ENCODE results near the gene BRINP2. TPM values are rescaled to one million over a fixed set of nuclear protein-coding genes. Genes with fewer than 3 reads are reported as not detected.

The BRINP2 gene
- total RNA-seq, 2 experiments from 2014 or later: not detected

GRCh38 chr1:177256153-177257075, 85.7 kb downstream of the BRINP2 start:
- POLR2A ChIA-PET: no interaction called here
- CTCF ChIA-PET: no interaction called here

- CTCF ChIA-PET: no interaction called here
- POLR2A ChIA-PET: no interaction called here
Measured at GRCh38 chr1:177257128-177257527, 86.4 kb downstream of the BRINP2 start.

DNA sequence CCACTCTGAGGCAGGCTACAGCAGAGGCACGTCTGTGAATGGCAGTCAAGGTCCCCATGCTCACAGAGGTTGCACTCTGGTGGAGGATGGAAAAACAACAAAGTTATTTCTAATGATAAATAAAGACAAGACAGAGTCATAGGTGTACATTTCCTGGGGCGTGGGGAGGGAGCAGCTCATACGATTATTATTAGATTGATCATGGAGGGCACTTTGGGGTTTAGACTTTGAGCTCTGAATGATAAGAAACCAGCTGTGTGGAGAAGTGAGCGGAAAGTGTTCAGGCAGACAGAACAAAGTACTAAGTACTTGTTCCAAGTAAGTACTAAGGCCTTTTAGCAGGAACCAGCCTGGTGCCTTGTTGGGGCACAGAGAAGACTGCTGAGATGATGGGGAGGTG, 86.8 kb downstream of the BRINP2 start:
- ChIA-PET CTCF (no interaction called here), POLR2A (no interaction called here)

GRCh38 chr1:177270863-177271262, 100.1 kb downstream of the BRINP2 start:
- ChIA-PET CTCF (no interaction called here), POLR2A (no interaction called here)

DNA sequence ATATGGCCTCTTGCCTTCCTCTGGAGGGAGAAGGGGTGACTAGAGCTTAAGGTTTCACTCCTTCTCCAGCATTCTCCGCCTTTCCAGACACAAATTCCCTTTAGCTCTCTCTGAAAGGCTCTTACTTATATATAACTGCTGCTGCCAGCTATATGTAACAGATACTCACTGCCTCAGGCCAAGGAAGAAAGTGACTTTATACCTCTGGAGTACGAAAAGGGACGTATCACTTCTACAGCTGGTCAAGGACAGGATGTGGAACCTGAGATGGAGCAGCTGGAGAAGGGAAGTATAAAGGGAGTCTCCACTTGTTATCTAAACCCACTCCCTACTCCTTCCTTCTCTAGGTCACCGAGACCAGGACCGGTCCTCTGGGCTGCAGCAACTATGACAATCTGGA, 102.4 kb downstream of the BRINP2 start:
- ChIA-PET POLR2A (no interaction called here), CTCF (no interaction called here)

DNA sequence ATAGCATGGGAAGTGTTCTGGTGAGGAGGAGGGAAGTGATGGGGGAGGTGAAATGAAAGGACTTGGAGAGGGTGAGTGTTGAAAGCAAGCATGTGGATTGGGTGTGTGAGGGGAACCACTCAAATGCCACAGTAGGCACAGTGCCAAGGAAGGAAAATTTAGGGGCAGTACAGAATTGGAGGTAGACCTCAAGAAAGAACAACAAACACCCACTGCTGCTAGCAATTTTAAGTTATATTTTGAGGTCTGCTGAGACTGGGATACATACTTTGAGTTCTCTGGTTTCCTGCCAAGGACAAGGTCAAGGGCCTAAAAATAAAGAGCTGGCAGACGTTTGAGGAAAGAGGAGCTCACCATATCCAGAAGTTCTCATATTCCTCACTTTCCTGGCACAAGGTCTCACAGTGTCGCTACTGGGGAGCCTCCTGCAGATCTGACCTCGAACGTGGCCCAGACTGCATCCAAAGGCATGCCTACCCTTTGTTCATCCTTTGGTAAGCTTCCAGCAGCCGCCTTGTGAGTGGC, 104.0 kb downstream of the BRINP2 start:
- CTCF ChIA-PET: no interaction called here
- POLR2A ChIA-PET: no interaction called here

DNA sequence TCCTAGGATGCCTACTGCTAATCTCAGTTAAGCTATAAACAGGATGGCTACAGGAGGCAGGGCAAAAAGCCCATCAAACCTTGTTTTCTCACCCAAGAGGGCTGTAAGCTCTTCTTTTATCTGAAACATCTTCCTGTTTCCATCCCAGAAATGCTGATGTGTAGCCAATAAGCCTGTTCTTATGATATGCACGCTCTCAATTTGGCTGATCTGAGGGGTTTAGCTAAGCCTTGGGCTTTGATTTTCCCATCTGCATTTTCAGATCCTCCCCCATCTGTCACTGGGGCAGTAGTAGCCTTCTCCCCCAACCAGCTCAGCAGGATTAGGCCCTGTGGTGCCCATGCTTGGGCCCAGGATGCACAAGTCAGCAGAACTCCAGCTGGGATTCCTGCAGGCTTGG, 105.0 kb downstream of the BRINP2 start:
- ChIA-PET POLR2A (no interaction called here), CTCF (no interaction called here)

GRCh38 chr1:177278626-177279390, 108.0 kb downstream of the BRINP2 start:
- ChIA-PET POLR2A (no interaction called here), CTCF (no interaction called here)

- ChIA-PET POLR2A (no interaction called here), CTCF (no interaction called here)
Measured at GRCh38 chr1:177281901-177282300, 111.1 kb downstream of the BRINP2 start.

- CTCF ChIA-PET: no interaction called here
- POLR2A ChIA-PET: no interaction called here
Measured at GRCh38 chr1:177282976-177283375, 112.2 kb downstream of the BRINP2 start.

GRCh38 chr1:177283380-177283779, 112.6 kb downstream of the BRINP2 start:
- CTCF ChIA-PET: no interaction called here
- POLR2A ChIA-PET: no interaction called here

GRCh38 chr1:177286396-177286795, 115.6 kb downstream of the BRINP2 start:
- ChIA-PET CTCF (no interaction called here), POLR2A (interaction anchor here (0.7 kb wide), 1 partner anchor 209 kb away, joined by 5 read pairs; no protein-coding TSS in a partner anchor)

DNA sequence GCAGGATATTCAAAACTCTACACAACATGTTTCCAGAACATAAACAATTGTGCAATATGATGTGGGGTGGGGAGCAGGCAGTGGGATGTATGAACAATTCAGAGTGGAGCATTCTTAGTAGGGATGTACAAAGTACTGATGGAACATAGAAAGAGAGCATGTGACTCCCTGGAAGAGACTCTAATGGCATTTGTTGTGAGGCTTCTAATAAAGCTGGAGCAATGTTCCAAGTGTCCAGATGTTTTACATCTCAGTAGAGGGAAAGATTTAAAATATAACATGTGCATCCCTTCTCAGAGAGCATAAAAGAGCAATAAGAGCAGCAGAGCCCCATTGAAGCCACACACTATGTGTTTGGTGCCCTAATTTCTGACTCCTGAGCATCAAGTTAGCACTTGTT, 116.5 kb downstream of the BRINP2 start:
- ChIA-PET CTCF (no interaction called here), POLR2A (no interaction called here)

DNA sequence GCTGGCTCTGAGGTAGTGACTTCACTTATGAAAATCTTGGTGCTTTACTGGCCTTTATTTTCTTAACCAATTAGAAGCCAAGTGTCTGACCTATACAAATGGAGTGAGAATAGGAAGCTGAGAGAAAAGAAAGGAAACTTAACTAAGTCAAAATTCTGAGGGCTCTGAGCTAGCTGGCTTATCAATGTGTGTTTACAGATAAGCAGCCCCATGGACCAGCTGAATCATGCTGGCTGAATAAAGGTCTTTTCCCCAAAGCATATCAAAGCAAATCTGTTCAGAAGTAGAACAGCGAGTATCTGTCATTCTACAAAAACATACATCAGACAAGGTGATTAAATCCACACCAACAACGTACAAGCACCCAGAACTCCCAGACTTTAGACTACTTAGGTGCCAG, 117.2 kb downstream of the BRINP2 start:
- ChIA-PET POLR2A (no interaction called here), CTCF (no interaction called here)

GRCh38 chr1:177289532-177289931, 118.8 kb downstream of the BRINP2 start:
- CTCF ChIA-PET: no interaction called here
- POLR2A ChIA-PET: no interaction called here

DNA sequence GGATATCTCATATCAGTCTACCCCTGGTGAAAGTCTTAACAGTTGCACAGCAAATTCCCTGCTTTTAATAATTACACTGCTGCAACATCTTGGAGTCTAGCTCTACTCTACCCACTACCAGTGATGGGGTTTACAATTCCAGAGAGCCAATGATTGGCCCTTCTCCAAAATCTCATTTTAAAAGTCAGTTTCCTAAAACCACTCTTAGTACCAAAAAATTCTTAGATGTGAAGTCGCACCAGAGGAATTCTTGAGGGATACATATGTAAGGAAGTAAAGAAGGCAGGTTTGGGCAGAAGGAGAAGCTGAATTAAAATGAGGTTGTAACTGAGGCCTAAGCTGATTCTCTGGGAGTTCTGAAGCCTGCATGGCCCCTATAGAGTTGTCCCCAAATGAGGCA, 129.7 kb downstream of the BRINP2 start:
- POLR2A ChIA-PET: no interaction called here
- CTCF ChIA-PET: no interaction called here

GRCh38 chr1:177301425-177302124, 130.8 kb downstream of the BRINP2 start:
- CTCF ChIA-PET: no interaction called here
- POLR2A ChIA-PET: no interaction called here

- CTCF ChIA-PET: no interaction called here
Measured at GRCh38 chr1:177302357-177303044, 131.7 kb downstream of the BRINP2 start.

DNA sequence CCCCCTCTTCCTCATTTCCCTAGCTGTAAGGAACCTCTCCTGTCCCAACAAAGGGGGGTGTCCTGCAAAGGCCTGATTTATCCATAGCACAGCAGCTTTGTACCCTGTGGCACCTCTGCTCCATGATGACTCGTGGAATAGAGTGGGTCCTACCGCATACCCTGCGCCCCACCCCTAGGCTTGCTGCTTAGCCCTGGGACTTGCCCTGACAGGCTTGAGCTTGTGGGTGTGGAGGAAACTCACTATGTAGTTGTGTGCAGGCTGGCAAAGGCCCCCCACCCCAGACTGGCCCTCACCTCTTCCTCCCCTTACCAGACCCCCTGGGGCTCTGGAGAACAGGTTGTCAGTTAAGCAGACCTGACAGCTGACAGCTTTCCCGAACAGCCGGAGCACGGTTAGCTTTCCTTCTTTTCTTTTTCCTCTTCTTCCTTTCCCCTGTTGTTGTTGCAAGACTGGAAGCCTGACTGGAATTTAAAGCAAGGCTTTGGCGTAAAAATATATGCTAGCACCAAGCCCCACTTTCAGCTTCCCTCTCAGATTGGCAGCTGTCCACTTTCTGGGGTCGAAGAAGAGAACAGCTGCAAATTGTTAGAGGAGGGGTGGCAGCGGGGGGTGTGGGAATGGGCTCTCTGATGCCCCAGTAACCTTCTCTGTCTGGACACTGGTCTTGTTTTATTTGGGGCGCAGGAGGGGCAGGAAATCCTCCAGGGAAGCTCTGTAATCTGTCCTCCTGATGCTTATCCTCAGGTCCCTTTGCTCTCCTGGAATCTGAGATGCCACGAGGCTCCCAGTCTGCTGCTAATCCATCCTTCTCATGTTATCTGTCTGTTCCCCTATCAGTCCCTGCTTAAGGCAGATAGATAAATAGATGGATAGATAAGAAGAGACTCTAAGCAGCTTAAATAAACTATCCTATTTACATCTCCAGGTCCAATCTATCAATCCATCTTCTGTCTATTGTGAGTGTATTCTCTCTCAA, 134.6 kb downstream of the BRINP2 start:
- CTCF ChIA-PET: no interaction called here
- POLR2A ChIA-PET: no interaction called here

More at GRCh38 chr1:177302357-177303044, 131.7 kb downstream of the BRINP2 start:
- POLR2A ChIA-PET: no interaction called here

All from activated CD8-positive, alpha-beta memory T cell treated with anti-CD3 and anti-CD28 coated beads for 36 hours (primary cell).